Hepatocyte (in vitro differentiated cells): ENCODE results near the gene CTNNA3.

Source experiments
- EZH2 ChIP-seq: fragments of 200-600 bp; sonication (generic); IDR thresholded peaks from 2 replicates; pipeline ENCODE4 v1.6.1; 2016; ENCODE audit warnings: antibody characterized with exemption, mild to moderate bottlenecking, borderline replicate concordance
- TF ChIP-seq, protein P1 (sequence below): fragments of 200-600 bp; sonication (generic); IDR thresholded peaks from 2 replicates; pipeline ENCODE4 v1.5.1; 2016; ENCODE audit warnings: antibody characterized with exemption, mild to moderate bottlenecking; ENCODE audit not compliant: poor library complexity

DNA sequence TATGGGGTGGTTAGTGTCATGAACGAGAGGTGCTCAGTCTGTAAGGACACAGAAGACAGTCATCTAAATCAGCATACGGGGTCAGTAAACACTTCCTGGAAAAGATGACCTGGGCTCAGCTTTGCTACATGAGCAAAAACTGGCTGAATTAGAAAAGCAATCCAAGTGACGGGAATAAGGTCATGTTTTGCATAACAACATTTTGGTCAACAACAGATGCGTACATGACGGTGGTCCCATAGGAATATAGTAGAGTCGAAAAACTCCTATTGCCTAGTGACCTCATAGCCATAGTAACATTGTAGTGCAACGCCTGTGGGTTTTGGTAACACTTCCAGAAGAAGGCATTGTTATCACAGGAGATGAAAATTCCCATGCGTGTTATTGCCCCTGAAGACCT is 92.9 kb downstream of the CTNNA3 start:
- TF ChIP-seq EZH2 = no peak
- TF ChIP-seq, protein P1, sequence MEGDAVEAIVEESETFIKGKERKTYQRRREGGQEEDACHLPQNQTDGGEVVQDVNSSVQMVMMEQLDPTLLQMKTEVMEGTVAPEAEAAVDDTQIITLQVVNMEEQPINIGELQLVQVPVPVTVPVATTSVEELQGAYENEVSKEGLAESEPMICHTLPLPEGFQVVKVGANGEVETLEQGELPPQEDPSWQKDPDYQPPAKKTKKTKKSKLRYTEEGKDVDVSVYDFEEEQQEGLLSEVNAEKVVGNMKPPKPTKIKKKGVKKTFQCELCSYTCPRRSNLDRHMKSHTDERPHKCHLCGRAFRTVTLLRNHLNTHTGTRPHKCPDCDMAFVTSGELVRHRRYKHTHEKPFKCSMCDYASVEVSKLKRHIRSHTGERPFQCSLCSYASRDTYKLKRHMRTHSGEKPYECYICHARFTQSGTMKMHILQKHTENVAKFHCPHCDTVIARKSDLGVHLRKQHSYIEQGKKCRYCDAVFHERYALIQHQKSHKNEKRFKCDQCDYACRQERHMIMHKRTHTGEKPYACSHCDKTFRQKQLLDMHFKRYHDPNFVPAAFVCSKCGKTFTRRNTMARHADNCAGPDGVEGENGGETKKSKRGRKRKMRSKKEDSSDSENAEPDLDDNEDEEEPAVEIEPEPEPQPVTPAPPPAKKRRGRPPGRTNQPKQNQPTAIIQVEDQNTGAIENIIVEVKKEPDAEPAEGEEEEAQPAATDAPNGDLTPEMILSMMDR = no peak
